GM23338 (cell line): ENCODE measurements around the gene PCSK6. TPM values are rescaled to one million over a fixed set of nuclear protein-coding genes. Genes with fewer than 3 reads are reported as not detected.

Source experiments
- ATAC-seq: fragments of 200-7000 bp; cut with Tn5 transposase; 3 replicates; pipeline ENCODE4 v1.9.1; 2020
- DNase-seq: peaks from one replicate; pipeline ENCODE4 v3.0.0-alpha.2; 2015; ENCODE audit warnings: low spot score
- H2AFZ ChIP-seq: fragments of 200-600 bp; sonication (generic); 2 replicates; pipeline ENCODE4 v1.8.0; 2016; ENCODE audit warnings: antibody characterized with exemption, mild to moderate bottlenecking, moderate library complexity
- H3F3A ChIP-seq: fragments of 200-600 bp; sonication (generic); replicated peaks from 2 replicates; pipeline ENCODE4 v1.8.0; 2017; ENCODE audit warnings: antibody characterized with exemption, mixed run types, low read depth
- H3K27ac ChIP-seq: fragments of 200-600 bp; sonication (generic); 2 replicates; pipeline ENCODE4 v1.6.1; 2016; ENCODE audit warnings: low read depth
- H3K27me3 ChIP-seq: fragments of 200-600 bp; sonication (generic); 2 replicates; pipeline ENCODE4 v1.8.0; 2016; ENCODE audit warnings: mild to moderate bottlenecking, mixed run types, moderate library complexity; ENCODE audit not compliant: insufficient read depth
- H3K36me3 ChIP-seq: fragments of 200-600 bp; sonication (generic); 2 replicates; pipeline ENCODE4 v1.8.0; 2016; ENCODE audit warnings: mild to moderate bottlenecking; ENCODE audit not compliant: insufficient read depth
- H3K4me1 ChIP-seq: fragments of 200-600 bp; sonication (generic); 2 replicates; pipeline ENCODE4 v1.8.0; 2016; ENCODE audit warnings: mild to moderate bottlenecking, moderate library complexity; ENCODE audit not compliant: insufficient read depth
- H3K4me2 ChIP-seq: fragments of 200-600 bp; sonication (generic); 2 replicates; pipeline ENCODE4 v1.7.1; 2017; ENCODE audit warnings: mixed run types
- H3K4me3 ChIP-seq: fragments of 200-600 bp; sonication (generic); 2 replicates; pipeline ENCODE4 v1.6.1; 2016; ENCODE audit warnings: mixed run types
- H3K79me2 ChIP-seq: fragments of 200-600 bp; sonication (generic); replicated peaks from 2 replicates; pipeline ENCODE4 v1.8.0; 2017; ENCODE audit warnings: mild to moderate bottlenecking; ENCODE audit not compliant: insufficient read depth
- H3K9me2 ChIP-seq: fragments of 200-600 bp; sonication (generic); 2 replicates; pipeline ENCODE4 v1.8.0; 2017; ENCODE audit not compliant: insufficient read depth
- H4K20me1 ChIP-seq: fragments of 200-600 bp; sonication (generic); replicated peaks from 2 replicates; pipeline ENCODE4 v1.8.0; 2017; ENCODE audit warnings: mild to moderate bottlenecking; ENCODE audit not compliant: insufficient read depth
- H3K27ac Mint-ChIP-seq: 2 replicates; pipeline ENCODE4 v1.8.0; 2020; ENCODE audit warnings: inconsistent platforms, mild to moderate bottlenecking, moderate library complexity, mixed read lengths
- H3K27me3 Mint-ChIP-seq: 3 replicates; pipeline ENCODE4 v1.8.0; 2022; ENCODE audit warnings: low read depth, mild to moderate bottlenecking, moderate library complexity, mixed read lengths, inconsistent platforms; ENCODE audit not compliant: insufficient read depth, poor library complexity
- H3K36me3 Mint-ChIP-seq: 3 replicates; pipeline ENCODE4 v1.8.0; 2021; ENCODE audit warnings: low read depth, mild to moderate bottlenecking, inconsistent platforms, moderate library complexity, mixed read lengths
- H3K4me1 Mint-ChIP-seq: 3 replicates; pipeline ENCODE4 v1.8.0; 2020; ENCODE audit warnings: mild to moderate bottlenecking, inconsistent platforms, mixed read lengths
- H3K4me3 Mint-ChIP-seq: 3 replicates; pipeline ENCODE4 v1.8.0; 2021; ENCODE audit warnings: moderate library complexity, mild to moderate bottlenecking, inconsistent platforms, mixed read lengths
- H3K9me3 Mint-ChIP-seq: 3 replicates; pipeline ENCODE4 v1.8.0; 2020; ENCODE audit warnings: moderate library complexity, mild to moderate bottlenecking, inconsistent platforms, mixed read lengths
- CREB1 ChIP-seq: fragments of 250-450 bp; sonication (Bioruptor Pico); IDR thresholded peaks from 2 replicates; pipeline ENCODE4 v1.5.0; 2020; ENCODE audit warnings: low read depth, mild to moderate bottlenecking, moderate library complexity
- CTCF ChIP-seq, 2 experiments: fragments of 200-600 bp in 1 of 2; sonication (generic) in 1 of 2; conservative IDR thresholded peaks; 2 replicates each; pipeline versions ENCODE4 v1.5.1 to v1.6.1; 2016 to 2017; ENCODE audit warnings: antibody characterized with exemption in 2 of 2, low read depth in 2 of 2, mild to moderate bottlenecking in 2 of 2, moderate library complexity in 1 of 2
- EZH2 ChIP-seq: fragments of 200-600 bp; sonication (generic); IDR thresholded peaks from one replicate; pipeline ENCODE4 v1.8.0; 2017; ENCODE audit warnings: antibody characterized with exemption, mild to moderate bottlenecking, low read depth; ENCODE audit not compliant: unreplicated experiment
- EZH2phosphoT487 ChIP-seq: fragments of 200-600 bp; sonication (generic); IDR thresholded peaks from one replicate; pipeline ENCODE4 v1.8.1; 2018; ENCODE audit warnings: antibody characterized with exemption; ENCODE audit not compliant: unreplicated experiment
- JUNB ChIP-seq: IDR thresholded peaks from one replicate; pipeline ENCODE4 v1.6.1; 2016; ENCODE audit warnings: antibody characterized with exemption; ENCODE audit not compliant: unreplicated experiment
- NANOG ChIP-seq: IDR thresholded peaks from 2 replicates; pipeline ENCODE4 v1.6.1; 2016; ENCODE audit warnings: antibody characterized with exemption, borderline replicate concordance
- POLR2AphosphoS5 ChIP-seq: IDR thresholded peaks from 2 replicates; pipeline ENCODE4 v1.6.1; 2016; ENCODE audit warnings: antibody characterized with exemption, low read depth
- REST ChIP-seq: IDR thresholded peaks from one replicate; pipeline ENCODE4 v1.6.1; 2018; ENCODE audit warnings: antibody characterized with exemption; ENCODE audit not compliant: unreplicated experiment
- STAT1 ChIP-seq: IDR thresholded peaks from one replicate; pipeline ENCODE4 v1.6.1; 2016; ENCODE audit warnings: antibody characterized with exemption; ENCODE audit not compliant: unreplicated experiment
- ZNF114 ChIP-seq: fragments of 250-450 bp; sonication (Bioruptor Pico); IDR thresholded peaks from 2 replicates; pipeline ENCODE4 v1.5.0; 2020; ENCODE audit warnings: mild to moderate bottlenecking, moderate library complexity
- ZNF331 ChIP-seq: fragments of 250-450 bp; sonication (Bioruptor Pico); IDR thresholded peaks from 2 replicates; pipeline ENCODE4 v1.5.0; 2020; ENCODE audit warnings: low read depth, mild to moderate bottlenecking, moderate library complexity
- polyA plus RNA-seq: library from polyadenylated mRNA; unstranded; fragments of >200 nt; fragmentation: Nextera tagmentation; extraction: Ambion mirVana; gene quantifications from 2 replicates; pipeline ENCODE4 v1.2.1, GENCODE V29; 2016
- total RNA-seq: library from RNA; depleted of rRNA; stranded (reverse); fragments of >200 nt; shearing (Covaris generic); gene quantifications from 2 replicates; pipeline ENCODE4 v1.2.3, GENCODE V29; 2014
- TF ChIP-seq, protein P1 (sequence below): fragments of 250-450 bp; sonication (Bioruptor Pico); IDR thresholded peaks from 2 replicates; pipeline ENCODE4 v1.5.0; 2020; ENCODE audit warnings: mild to moderate bottlenecking, moderate library complexity
- TF ChIP-seq, protein P2 (sequence below): IDR thresholded peaks from 2 replicates; pipeline ENCODE4 v1.6.1; 2016; ENCODE audit warnings: antibody characterized with exemption

The PCSK6 gene
- total and polyA plus RNA-seq, 2 experiments from 2014 or later, result 1.7 to 6.7 TPM

DNA sequence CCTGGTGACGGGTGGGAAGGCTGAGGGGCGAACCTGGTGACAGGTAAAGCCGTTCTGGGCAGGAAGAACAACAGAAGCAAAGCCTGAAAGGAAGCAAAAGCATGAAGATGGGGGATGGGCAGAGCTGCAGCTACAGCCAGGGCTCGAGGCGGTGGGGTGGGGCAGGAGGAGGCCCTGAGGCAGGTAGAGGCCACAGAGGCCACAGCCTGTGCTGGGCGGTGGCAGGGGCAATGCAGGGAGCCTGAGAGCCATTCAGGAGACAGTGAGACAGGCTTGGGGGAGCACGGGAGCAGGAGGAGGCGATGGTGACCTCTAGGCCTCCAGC, 8.2 kb downstream of the PCSK6 start:
- Mint-ChIP-seq H3K27ac (0 out of 2 replicates have a peak overlapping the region, but pooled peaks have one; percentile 23), H3K4me1 (peaks cover 11% of the 10 kb centered on the region), H3K4me3 (no peak overlapping the region), H3K36me3 (no peaks in the 10 kb centered on the region), H3K27me3 (peaks cover 16% of the 10 kb centered on the region), H3K9me3 (no peaks in the 10 kb centered on the region)
- Histone ChIP-seq H3F3A (no peaks in the 10 kb centered on the region), H3K9me2 (no peaks in the 10 kb centered on the region), H3K36me3 (no peaks in the 10 kb centered on the region), H3K4me3 (no peak overlapping the region), H3K27ac (no peak overlapping the region), H3K4me2 (no peak overlapping the region), H2AFZ (no peak overlapping the region), H3K4me1 (no peaks in the 10 kb centered on the region), H3K27me3 (no peaks in the 10 kb centered on the region), H4K20me1 (no peaks in the 10 kb centered on the region), H3K79me2 (no peaks in the 10 kb centered on the region)
- no peak; the same call in 2 of the 3 replicates for ATAC-seq
- DNase-seq, result no peak
- TF ChIP-seq EZH2 (no peak), ZNF331 (CRISPR knock-in tag) (no peak), CREB1 (CRISPR knock-in tag) (no peak), REST (no peak), CTCF (conservative IDR thresholded peaks at IDR 0.05; ENCODE audit: low read depth in 2 of 2) (no peak), STAT1 (no peak), NANOG (no peak), JUNB (no peak), EZH2phosphoT487 (no peak), POLR2AphosphoS5 (no peak), ZNF114 (CRISPR knock-in tag) (no peak)
- TF ChIP-seq, protein P1, sequence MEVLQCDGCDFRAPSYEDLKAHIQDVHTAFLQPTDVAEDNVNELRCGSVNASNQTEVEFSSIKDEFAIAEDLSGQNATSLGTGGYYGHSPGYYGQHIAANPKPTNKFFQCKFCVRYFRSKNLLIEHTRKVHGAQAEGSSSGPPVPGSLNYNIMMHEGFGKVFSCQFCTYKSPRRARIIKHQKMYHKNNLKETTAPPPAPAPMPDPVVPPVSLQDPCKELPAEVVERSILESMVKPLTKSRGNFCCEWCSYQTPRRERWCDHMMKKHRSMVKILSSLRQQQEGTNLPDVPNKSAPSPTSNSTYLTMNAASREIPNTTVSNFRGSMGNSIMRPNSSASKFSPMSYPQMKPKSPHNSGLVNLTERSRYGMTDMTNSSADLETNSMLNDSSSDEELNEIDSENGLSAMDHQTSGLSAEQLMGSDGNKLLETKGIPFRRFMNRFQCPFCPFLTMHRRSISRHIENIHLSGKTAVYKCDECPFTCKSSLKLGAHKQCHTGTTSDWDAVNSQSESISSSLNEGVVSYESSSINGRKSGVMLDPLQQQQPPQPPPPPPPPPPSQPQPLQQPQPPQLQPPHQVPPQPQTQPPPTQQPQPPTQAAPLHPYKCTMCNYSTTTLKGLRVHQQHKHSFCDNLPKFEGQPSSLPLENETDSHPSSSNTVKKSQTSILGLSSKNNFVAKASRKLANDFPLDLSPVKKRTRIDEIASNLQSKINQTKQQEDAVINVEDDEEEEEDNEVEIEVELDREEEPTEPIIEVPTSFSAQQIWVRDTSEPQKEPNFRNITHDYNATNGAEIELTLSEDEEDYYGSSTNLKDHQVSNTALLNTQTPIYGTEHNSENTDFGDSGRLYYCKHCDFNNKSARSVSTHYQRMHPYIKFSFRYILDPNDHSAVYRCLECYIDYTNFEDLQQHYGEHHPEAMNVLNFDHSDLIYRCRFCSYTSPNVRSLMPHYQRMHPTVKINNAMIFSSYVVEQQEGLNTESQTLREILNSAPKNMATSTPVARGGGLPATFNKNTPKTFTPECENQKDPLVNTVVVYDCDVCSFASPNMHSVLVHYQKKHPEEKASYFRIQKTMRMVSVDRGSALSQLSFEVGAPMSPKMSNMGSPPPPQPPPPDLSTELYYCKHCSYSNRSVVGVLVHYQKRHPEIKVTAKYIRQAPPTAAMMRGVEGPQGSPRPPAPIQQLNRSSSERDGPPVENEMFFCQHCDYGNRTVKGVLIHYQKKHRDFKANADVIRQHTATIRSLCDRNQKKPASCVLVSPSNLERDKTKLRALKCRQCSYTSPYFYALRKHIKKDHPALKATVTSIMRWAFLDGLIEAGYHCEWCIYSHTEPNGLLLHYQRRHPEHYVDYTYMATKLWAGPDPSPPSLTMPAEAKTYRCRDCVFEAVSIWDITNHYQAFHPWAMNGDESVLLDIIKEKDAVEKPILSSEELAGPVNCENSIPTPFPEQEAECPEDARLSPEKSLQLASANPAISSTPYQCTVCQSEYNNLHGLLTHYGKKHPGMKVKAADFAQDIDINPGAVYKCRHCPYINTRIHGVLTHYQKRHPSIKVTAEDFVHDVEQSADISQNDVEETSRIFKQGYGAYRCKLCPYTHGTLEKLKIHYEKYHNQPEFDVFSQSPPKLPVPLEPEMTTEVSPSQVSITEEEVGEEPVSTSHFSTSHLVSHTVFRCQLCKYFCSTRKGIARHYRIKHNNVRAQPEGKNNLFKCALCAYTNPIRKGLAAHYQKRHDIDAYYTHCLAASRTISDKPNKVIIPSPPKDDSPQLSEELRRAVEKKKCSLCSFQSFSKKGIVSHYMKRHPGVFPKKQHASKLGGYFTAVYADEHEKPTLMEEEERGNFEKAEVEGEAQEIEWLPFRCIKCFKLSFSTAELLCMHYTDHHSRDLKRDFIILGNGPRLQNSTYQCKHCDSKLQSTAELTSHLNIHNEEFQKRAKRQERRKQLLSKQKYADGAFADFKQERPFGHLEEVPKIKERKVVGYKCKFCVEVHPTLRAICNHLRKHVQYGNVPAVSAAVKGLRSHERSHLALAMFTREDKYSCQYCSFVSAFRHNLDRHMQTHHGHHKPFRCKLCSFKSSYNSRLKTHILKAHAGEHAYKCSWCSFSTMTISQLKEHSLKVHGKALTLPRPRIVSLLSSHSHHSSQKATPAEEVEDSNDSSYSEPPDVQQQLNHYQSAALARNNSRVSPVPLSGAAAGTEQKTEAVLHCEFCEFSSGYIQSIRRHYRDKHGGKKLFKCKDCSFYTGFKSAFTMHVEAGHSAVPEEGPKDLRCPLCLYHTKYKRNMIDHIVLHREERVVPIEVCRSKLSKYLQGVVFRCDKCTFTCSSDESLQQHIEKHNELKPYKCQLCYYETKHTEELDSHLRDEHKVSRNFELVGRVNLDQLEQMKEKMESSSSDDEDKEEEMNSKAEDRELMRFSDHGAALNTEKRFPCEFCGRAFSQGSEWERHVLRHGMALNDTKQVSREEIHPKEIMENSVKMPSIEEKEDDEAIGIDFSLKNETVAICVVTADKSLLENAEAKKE (CRISPR knock-in tag), result no peak
- TF ChIP-seq, protein P2, sequence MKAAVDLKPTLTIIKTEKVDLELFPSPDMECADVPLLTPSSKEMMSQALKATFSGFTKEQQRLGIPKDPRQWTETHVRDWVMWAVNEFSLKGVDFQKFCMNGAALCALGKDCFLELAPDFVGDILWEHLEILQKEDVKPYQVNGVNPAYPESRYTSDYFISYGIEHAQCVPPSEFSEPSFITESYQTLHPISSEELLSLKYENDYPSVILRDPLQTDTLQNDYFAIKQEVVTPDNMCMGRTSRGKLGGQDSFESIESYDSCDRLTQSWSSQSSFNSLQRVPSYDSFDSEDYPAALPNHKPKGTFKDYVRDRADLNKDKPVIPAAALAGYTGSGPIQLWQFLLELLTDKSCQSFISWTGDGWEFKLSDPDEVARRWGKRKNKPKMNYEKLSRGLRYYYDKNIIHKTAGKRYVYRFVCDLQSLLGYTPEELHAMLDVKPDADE, result no peak
